H9 (cell line): ENCODE measurements around the gene MFSD2B. TPM values are rescaled to one million over a fixed set of nuclear protein-coding genes. Genes with fewer than 3 reads are reported as not detected.

Experiments used
- DNase-seq: peaks from one replicate; pipeline ENCODE4 v3.0.0-alpha.2; 2017
- H2AFZ ChIP-seq: one replicate; pipeline ENCODE4 v1.6.1; 2013; ENCODE audit warnings: mild to moderate bottlenecking, low read length, control low read depth, moderate library complexity
- H2AK5ac ChIP-seq: 2 replicates; pipeline ENCODE4 v1.6.1; 2013; ENCODE audit warnings: low read length, control low read depth, mixed read lengths; ENCODE audit not compliant: insufficient read length
- H2BK120ac ChIP-seq: one replicate; pipeline ENCODE4 v1.6.1; 2013; ENCODE audit warnings: low read depth, mild to moderate bottlenecking, low read length, control low read depth, inconsistent platforms; ENCODE audit not compliant: poor library complexity, severe bottlenecking
- H2BK12ac ChIP-seq: 2 replicates; pipeline ENCODE4 v1.6.1; 2013; ENCODE audit warnings: low read length, control low read depth, mixed read lengths, low read depth; ENCODE audit not compliant: insufficient read length
- H2BK15ac ChIP-seq: 2 replicates; pipeline ENCODE4 v1.6.1; 2013; ENCODE audit warnings: low read depth, low read length, control low read depth
- H2BK20ac ChIP-seq: one replicate; pipeline ENCODE4 v1.6.1; 2013; ENCODE audit warnings: low read depth, mild to moderate bottlenecking, low read length, control low read depth, inconsistent platforms; ENCODE audit not compliant: poor library complexity, severe bottlenecking
- H2BK5ac ChIP-seq: 2 replicates; pipeline ENCODE4 v1.6.1; 2013; ENCODE audit warnings: low read length, control low read depth, mixed read lengths; ENCODE audit not compliant: insufficient read length
- H3K14ac ChIP-seq: 2 replicates; pipeline ENCODE4 v1.6.1; 2013; ENCODE audit warnings: low read length, control low read depth; ENCODE audit not compliant: insufficient read depth
- H3K18ac ChIP-seq: 2 replicates; pipeline ENCODE4 v1.6.1; 2013; ENCODE audit warnings: low read depth, mild to moderate bottlenecking, mixed read lengths, low read length, control low read depth; ENCODE audit not compliant: insufficient read length
- H3K23ac ChIP-seq: 2 replicates; pipeline ENCODE4 v1.6.1; 2013; ENCODE audit warnings: low read length, control low read depth, mixed read lengths, low read depth; ENCODE audit not compliant: insufficient read length
- H3K23me2 ChIP-seq: 2 replicates; pipeline ENCODE4 v1.6.1; 2013; ENCODE audit warnings: low read depth, mild to moderate bottlenecking, mixed read lengths, low read length, control low read depth; ENCODE audit not compliant: insufficient read length, poor library complexity, severe bottlenecking
- H3K27ac ChIP-seq: 2 replicates; pipeline ENCODE4 v1.5.1; 2013; ENCODE audit warnings: low read length, control low read depth, mixed read lengths, low read depth; ENCODE audit not compliant: insufficient read length
- H3K27me3 ChIP-seq: 2 replicates; pipeline ENCODE4 v1.6.1; 2013; ENCODE audit warnings: low read length, control low read depth, inconsistent platforms; ENCODE audit not compliant: insufficient read depth
- H3K4ac ChIP-seq: 2 replicates; pipeline ENCODE4 v1.6.1; 2013; ENCODE audit warnings: low read depth, mild to moderate bottlenecking, control low read depth, inconsistent platforms, low read length, moderate library complexity
- H3K4me1 ChIP-seq: 2 replicates; pipeline ENCODE4 v1.6.1; 2013; ENCODE audit warnings: low read length, control low read depth, inconsistent platforms; ENCODE audit not compliant: insufficient read depth
- H3K4me2 ChIP-seq: 2 replicates; pipeline ENCODE4 v1.6.1; 2013; ENCODE audit warnings: low read length, control low read depth, mixed read lengths; ENCODE audit not compliant: insufficient read length, insufficient read depth
- H3K56ac ChIP-seq: 2 replicates; pipeline ENCODE4 v1.6.1; 2013; ENCODE audit warnings: low read depth, mild to moderate bottlenecking, mixed read lengths, low read length, control low read depth; ENCODE audit not compliant: insufficient read length
- H3K79me1 ChIP-seq: 2 replicates; pipeline ENCODE4 v1.6.1; 2013; ENCODE audit warnings: low read depth, mild to moderate bottlenecking, moderate library complexity, low read length, control low read depth, inconsistent platforms; ENCODE audit not compliant: insufficient read depth, poor library complexity, severe bottlenecking
- H3K79me2 ChIP-seq: 2 replicates; pipeline ENCODE4 v1.6.1; 2013; ENCODE audit warnings: low read length, control low read depth, inconsistent platforms; ENCODE audit not compliant: insufficient read depth
- H3K9ac ChIP-seq: 2 replicates; pipeline ENCODE4 v1.6.1; 2013; ENCODE audit warnings: low read length, control low read depth, mixed read lengths; ENCODE audit not compliant: insufficient read length; ENCODE audit errors: extremely low read depth
- H3K9me3 ChIP-seq: one replicate; pipeline ENCODE4 v1.6.1; 2013; ENCODE audit warnings: low read depth, low read length, inconsistent platforms; ENCODE audit not compliant: control insufficient read depth
- H3T11ph ChIP-seq: one replicate; pipeline ENCODE4 v1.6.1; 2013; ENCODE audit warnings: mild to moderate bottlenecking, low read length, control low read depth, inconsistent platforms
- H4K20me1 ChIP-seq: one replicate; pipeline ENCODE4 v1.6.1; 2013; ENCODE audit not compliant: control insufficient read depth, insufficient read length, insufficient read depth
- H4K5ac ChIP-seq: 2 replicates; pipeline ENCODE4 v1.6.1; 2013; ENCODE audit warnings: low read depth, mild to moderate bottlenecking, mixed read lengths, low read length, control low read depth; ENCODE audit not compliant: insufficient read length
- H4K8ac ChIP-seq: replicated peaks from 2 replicates; pipeline ENCODE4 v1.6.1; 2013; ENCODE audit warnings: low read length, control low read depth, mixed read lengths, low read depth; ENCODE audit not compliant: insufficient read length
- H4K91ac ChIP-seq: 2 replicates; pipeline ENCODE4 v1.6.1; 2013; ENCODE audit warnings: low read depth, mild to moderate bottlenecking, moderate library complexity, mixed read lengths, low read length, control low read depth; ENCODE audit not compliant: insufficient read length
- H3K27ac Mint-ChIP-seq, 3 experiments: 2 replicates in 2 of 3; 3 replicates in 1 of 3; pipeline ENCODE4 v1.8.0; 2020 to 2021; ENCODE audit warnings: mixed read lengths in 3 of 3, mild to moderate bottlenecking in 1 of 3, moderate library complexity in 1 of 3
- H3K27me3 Mint-ChIP-seq: 2 replicates; pipeline ENCODE4 v1.8.0; 2021; ENCODE audit warnings: low read depth, mild to moderate bottlenecking, moderate library complexity, mixed read lengths
- H3K36me3 Mint-ChIP-seq, 3 experiments: 2 replicates in 2 of 3; 3 replicates in 1 of 3; pipeline ENCODE4 v1.8.0; 2020 to 2021; ENCODE audit warnings: low read depth in 3 of 3, mixed read lengths in 3 of 3; ENCODE audit not compliant: insufficient read depth in 1 of 3
- H3K4me1 Mint-ChIP-seq, 2 experiments: 2 replicates each; pipeline ENCODE4 v1.8.0; 2020; ENCODE audit warnings: mixed read lengths in 2 of 2
- H3K4me3 Mint-ChIP-seq, 2 experiments: 2 replicates in 1 of 2; 3 replicates in 1 of 2; pipeline ENCODE4 v1.8.0; 2020 to 2021; ENCODE audit warnings: mild to moderate bottlenecking in 2 of 2, mixed read lengths in 2 of 2, moderate library complexity in 1 of 2
- H3K9me3 Mint-ChIP-seq, 2 experiments: 2 replicates in 1 of 2; 3 replicates in 1 of 2; pipeline ENCODE4 v1.8.0; 2020; ENCODE audit warnings: mild to moderate bottlenecking in 2 of 2, mixed read lengths in 2 of 2, moderate library complexity in 1 of 2
- CTCF ChIP-seq: fragments of 200-600 bp; sonication (generic); conservative IDR thresholded peaks from 3 replicates; pipeline ENCODE4 v1.8.0; 2021; ENCODE audit warnings: antibody characterized with exemption, mild to moderate bottlenecking
- WGBS: extraction: QIAGEN DNeasy Blood & Tissue Kit; methylation state at CpG from one replicate; pipeline ENCODE4 v1.1.7; 2013; ENCODE audit warnings: missing lambda C conversion rate, low lambda C conversion rate, mixed read lengths; ENCODE audit not compliant: insufficient read length; ENCODE audit errors: extremely low coverage; 5-methylcytosine and 5-hydroxymethylcytosine counted together
- total RNA-seq: library from RNA; stranded (reverse); gene quantifications from 2 replicates; pipeline ENCODE4 v1.2.1, GENCODE V29; 2021

MFSD2B gene
- total RNA-seq, 1 experiment from 2014 or later: 1.3 TPM

GRCh38 chr2:24054366-24055010, 44.6 kb downstream of the MFSD2B start:
- H3K14ac ChIP-seq: no peak overlapping the region
- H2AFZ ChIP-seq: no peak overlapping the region
- H2AK5ac ChIP-seq: no peak overlapping the region
- no peaks in the 10 kb centered on the region for H3K79me2 ChIP-seq
- no peak for TF ChIP-seq CTCF
- H4K20me1 ChIP-seq: no peaks in the 10 kb centered on the region
- H3K18ac ChIP-seq: no peak overlapping the region
- H3T11ph ChIP-seq: no peak overlapping the region
- H2BK120ac ChIP-seq: no peak overlapping the region
- H4K5ac ChIP-seq: no peak overlapping the region
- no peak overlapping the region for H3K56ac ChIP-seq
- H3K27ac ChIP-seq: no peak overlapping the region
- H3K9me3 Mint-ChIP-seq: no peaks in the 10 kb centered on the region
- H3K4me1 ChIP-seq: 0 out of 2 replicates have a peak, but pooled peaks cover 1% of the 10 kb centered on the region
- H3K4me1 Mint-ChIP-seq: no peaks in the 10 kb centered on the region
- H3K23ac ChIP-seq: no peak overlapping the region
- H3K23me2 ChIP-seq: no peaks in the 10 kb centered on the region
- H3K79me1 ChIP-seq: no peaks in the 10 kb centered on the region
- H2BK12ac ChIP-seq: no peak overlapping the region
- no peaks in the 10 kb centered on the region for H3K27me3 Mint-ChIP-seq
- H3K9me3 ChIP-seq: no peaks in the 10 kb centered on the region
- no peak overlapping the region for H4K8ac ChIP-seq
- no peak overlapping the region for H3K4ac ChIP-seq
- no peak overlapping the region for H4K91ac ChIP-seq
- no peak overlapping the region for H2BK15ac ChIP-seq
- H3K4me3 Mint-ChIP-seq: no peak overlapping the region
- no peak overlapping the region; a peak in 1 of 7 replicates for H3K27ac Mint-ChIP-seq
- no peak overlapping the region for H3K9ac ChIP-seq
- H2BK5ac ChIP-seq: no peak overlapping the region
- peaks cover 14 to 22% (median 14%) of the 10 kb centered on the region in 3 experiments; a peak in 6 of 7 replicates for H3K36me3 Mint-ChIP-seq
- no peaks in the 10 kb centered on the region for H3K27me3 ChIP-seq
- no peak overlapping the region for H3K4me2 ChIP-seq
- no CpG with 5 or more reads among the region's 8 CpGs for WGBS
- no peak for DNase-seq
- no peak overlapping the region for H2BK20ac ChIP-seq
